Activated B cell treated with CpG ODN at 0.5 μM for 24 hours (primary cell): Measurements from ENCODE around the gene HEG1. TPM values are rescaled to one million over a fixed set of nuclear protein-coding genes. Genes with fewer than 3 reads are reported as not detected.

ENCODE experiments used
- ATAC-seq: fragments of 200-7000 bp; cut with Tn5 transposase; one replicate; pipeline ENCODE4 v1.10.0; 2021; ENCODE audit warnings: low read depth, mild to moderate bottlenecking, moderate library complexity
- CTCF ChIA-PET: fragments of 350-600 bp; sonication (Branson Sonifier 250); formaldehyde crosslinking; loops from one replicate; lab custom pipeline; 2021; ENCODE audit warnings: antibody characterized with exemption; lab: Charles Lee
- POLR2A ChIA-PET: fragments of 350-600 bp; sonication (Branson Sonifier 250); formaldehyde crosslinking; loops from one replicate; lab custom pipeline; 2021; ENCODE audit warnings: antibody characterized with exemption; lab: Charles Lee
- DNase-seq: peaks from one replicate; pipeline ENCODE4 v3.0.0; 2022
- H3K27ac Mint-ChIP-seq: one replicate; pipeline ENCODE4 v1.8.0; 2020; ENCODE audit warnings: mixed read lengths
- H3K27me3 Mint-ChIP-seq: one replicate; pipeline ENCODE4 v1.8.0; 2021; ENCODE audit warnings: mixed read lengths
- H3K36me3 Mint-ChIP-seq: one replicate; pipeline ENCODE4 v1.8.0; 2021; ENCODE audit warnings: low read depth, mixed read lengths
- H3K4me1 Mint-ChIP-seq: one replicate; pipeline ENCODE4 v1.8.0; 2021; ENCODE audit warnings: mixed read lengths
- H3K4me3 Mint-ChIP-seq: one replicate; pipeline ENCODE4 v1.8.0; 2020; ENCODE audit warnings: mild to moderate bottlenecking, mixed read lengths
- H3K9me3 Mint-ChIP-seq: one replicate; pipeline ENCODE4 v1.8.0; 2020; ENCODE audit warnings: mixed read lengths
- CTCF ChIP-seq: fragments of 200-600 bp; IDR thresholded peaks from one replicate; pipeline ENCODE4 v1.8.0; 2022; ENCODE audit warnings: antibody characterized with exemption, mild to moderate bottlenecking
- intact Hi-C: fragments of 100-400 bp; cut with micrococcal nuclease; formaldehyde crosslinking; loops from one replicate; pipeline ENCODE4 v1.15.1; 2024
- total RNA-seq: library from RNA; stranded (reverse); gene quantifications from 2 replicates; pipeline ENCODE4 v1.2.3, GENCODE V29; 2022

Gene HEG1
- total RNA-seq, 1 donor from 2014 or later = 7.2 TPM

DNA sequence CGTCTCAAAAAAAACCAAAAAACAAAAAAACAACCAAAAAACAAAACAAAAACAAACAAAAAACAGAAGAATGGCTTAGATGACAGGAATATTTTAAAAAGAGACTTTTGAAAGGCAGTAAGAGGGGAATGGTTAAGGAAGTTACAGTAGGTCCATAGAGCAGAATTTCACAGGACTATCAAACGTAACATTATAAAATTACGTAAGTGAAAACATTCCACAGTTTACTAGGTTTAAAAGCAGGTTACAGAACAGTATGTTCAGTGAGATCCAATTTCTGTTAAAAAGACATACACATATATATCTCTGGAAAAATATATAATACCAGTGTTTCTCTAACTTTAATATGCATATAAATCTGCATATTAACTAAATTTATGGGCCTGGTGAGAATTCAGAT lies 71.0 kb downstream of the HEG1 start:
- no peak for TF ChIP-seq CTCF
- intact Hi-C loops = no loop called here
- no peaks in the 10 kb centered on the region for H3K27me3 Mint-ChIP-seq
- H3K9me3 Mint-ChIP-seq = no peaks in the 10 kb centered on the region
- H3K27ac Mint-ChIP-seq = no peak overlapping the region
- ChIA-PET CTCF (interaction anchor here (0.9 to 1.7 kb wide), 2 partner anchors 10 to 454 kb away, joined by 4 read pairs; no protein-coding TSS in a partner anchor), POLR2A (no interaction called here)
- ATAC-seq (no peak), DNase-seq (no peak)
- H3K4me1 Mint-ChIP-seq = peaks cover 3% of the 10 kb centered on the region
- H3K4me3 Mint-ChIP-seq = no peak overlapping the region
- H3K36me3 Mint-ChIP-seq = peaks cover 5% of the 10 kb centered on the region

DNA sequence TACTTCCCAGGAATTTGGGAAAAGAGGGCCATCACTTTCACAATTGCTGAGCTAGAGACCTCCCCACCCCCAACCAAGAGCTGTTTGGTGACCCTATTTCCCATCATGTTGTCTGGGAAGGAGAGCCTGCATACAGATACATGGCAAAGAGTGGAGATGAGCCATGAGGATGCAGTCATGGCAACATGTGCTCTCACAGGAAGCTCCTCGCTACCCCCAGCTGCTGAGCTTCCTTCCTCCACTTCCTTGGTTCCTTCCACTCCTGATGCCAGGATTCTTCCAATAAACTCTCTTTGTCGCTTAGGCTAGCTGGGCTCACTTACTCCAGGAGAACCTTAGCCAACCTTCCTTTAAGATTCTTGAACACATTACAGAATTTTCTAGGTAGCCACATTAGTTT lies 72.9 kb downstream of the HEG1 start:
- Mint-ChIP-seq H3K27ac (no peak overlapping the region), H3K27me3 (no peaks in the 10 kb centered on the region), H3K9me3 (no peaks in the 10 kb centered on the region), H3K4me1 (peaks cover 3% of the 10 kb centered on the region), H3K36me3 (peaks cover 2% of the 10 kb centered on the region), H3K4me3 (no peak overlapping the region)
- DNase-seq (no peak), ATAC-seq (no peak)
- intact Hi-C loops = no loop called here
- ChIA-PET CTCF (interaction anchor here (1.3 kb wide), 1 partner anchor 12 kb away, joined by 4 read pairs; no protein-coding TSS in a partner anchor), POLR2A (no interaction called here)
- TF ChIP-seq CTCF = no peak

DNA sequence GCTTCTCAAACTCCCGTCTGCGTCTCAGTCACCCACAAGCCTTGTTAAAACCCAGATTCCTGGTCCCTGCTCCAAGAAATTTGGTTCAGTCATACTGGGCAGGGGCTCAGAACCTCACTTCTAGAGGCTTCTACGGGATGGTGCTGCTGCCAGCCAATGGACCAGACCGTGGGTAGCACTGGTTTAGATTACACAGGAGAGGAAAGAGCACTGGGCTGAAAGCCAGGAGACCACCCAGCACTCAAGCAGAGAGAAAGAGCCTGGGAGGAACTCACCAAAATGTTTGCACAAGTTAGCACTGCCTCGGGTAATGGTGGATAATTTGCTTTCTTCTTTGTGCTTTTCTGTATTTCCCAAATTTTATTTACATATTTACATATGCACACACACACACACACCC lies 74.3 kb downstream of the HEG1 start:
- Mint-ChIP-seq H3K36me3 (peaks cover 10% of the 10 kb centered on the region), H3K9me3 (no peaks in the 10 kb centered on the region), H3K27ac (no peak overlapping the region), H3K4me3 (no peak overlapping the region), H3K4me1 (peaks cover 3% of the 10 kb centered on the region), H3K27me3 (no peaks in the 10 kb centered on the region)
- no peak for DNase-seq
- no peak for ATAC-seq
- ChIA-PET CTCF (no interaction called here), POLR2A (no interaction called here)
- no peak for TF ChIP-seq CTCF
- intact Hi-C loops = no loop called here

GRCh38 chr3:124978627-124979026 lies 77.2 kb downstream of the HEG1 start:
- no peaks in the 10 kb centered on the region for H3K27me3 Mint-ChIP-seq
- H3K27ac Mint-ChIP-seq = no peak overlapping the region
- peaks cover 10% of the 10 kb centered on the region for H3K36me3 Mint-ChIP-seq
- intact Hi-C loops = no loop called here
- TF ChIP-seq CTCF = no peak
- no peaks in the 10 kb centered on the region for H3K4me1 Mint-ChIP-seq
- CTCF ChIA-PET = no interaction called here
- POLR2A ChIA-PET = no interaction called here
- H3K4me3 Mint-ChIP-seq = no peak overlapping the region
- no peak for DNase-seq
- ATAC-seq = no peak
- no peaks in the 10 kb centered on the region for H3K9me3 Mint-ChIP-seq

DNA sequence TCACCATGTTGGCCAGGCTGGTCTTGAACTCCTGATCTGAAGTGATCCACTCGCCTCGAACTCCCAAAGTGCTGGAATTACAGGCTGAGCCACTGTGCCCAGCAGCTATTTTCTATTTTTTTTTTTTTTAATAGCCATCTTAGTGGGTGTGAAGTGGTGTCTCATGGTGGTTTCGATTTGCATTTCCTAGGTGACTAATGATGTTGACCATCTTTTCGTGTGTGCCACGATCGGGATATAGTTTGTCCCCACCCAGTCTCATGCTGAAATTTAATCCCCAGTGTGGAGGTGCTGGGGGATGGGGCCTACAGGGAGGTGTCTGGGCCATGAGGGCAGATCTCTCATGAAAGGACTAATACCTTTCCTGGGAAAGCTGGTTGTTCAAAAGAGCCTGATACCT lies 79.4 kb downstream of the HEG1 start:
- intact Hi-C loops = no loop called here
- DNase-seq = no peak
- POLR2A ChIA-PET = no interaction called here
- CTCF ChIA-PET = no interaction called here
- Mint-ChIP-seq H3K27me3 (no peaks in the 10 kb centered on the region), H3K4me3 (no peak overlapping the region), H3K27ac (no peak overlapping the region), H3K9me3 (no peaks in the 10 kb centered on the region), H3K36me3 (peaks cover 9% of the 10 kb centered on the region), H3K4me1 (no peaks in the 10 kb centered on the region)
- no peak for ATAC-seq
- TF ChIP-seq CTCF = no peak
